OCI-LY7 (cell line): Measurements from ENCODE around the gene KCNT1.

Experiments used
- CTCF ChIP-seq: fragments of 200-600 bp; sonication (generic); conservative IDR thresholded peaks from 2 replicates; pipeline ENCODE4 v1.5.1; 2014; ENCODE audit warnings: mild to moderate bottlenecking, antibody characterized with exemption, low read length, moderate library complexity, mixed read lengths
- EZH2phosphoT487 ChIP-seq: fragments of 200-600 bp; sonication (generic); IDR thresholded peaks from 2 replicates; pipeline ENCODE4 v1.6.1; 2018; ENCODE audit warnings: low read depth, borderline replicate concordance, mild to moderate bottlenecking, mixed run types, antibody characterized with exemption, low read length, moderate library complexity, mixed read lengths

GRCh38 chr9:135825435-135826187, 123.6 kb downstream of the KCNT1 start:
- TF ChIP-seq CTCF (no peak), EZH2phosphoT487 (no peak)
